ENCODE data around the gene MUC15.
"Not testable (repeated sequence)": the region's sequence is repeated elsewhere in the genome, so short reads cannot be mapped to it uniquely, and the experiment has no call there.

- TF ChIP-seq CTCF (IDR thresholded peaks at IDR 0.05 in 8 of 11, conservative IDR thresholded peaks at IDR 0.05 in 3 of 11); POLR2AphosphoS5 (IDR thresholded peaks at IDR 0.05): not testable (repeated sequence)
These were observed 23.3 kb upstream of the MUC15 start for GRCh38 chr11:26595207-26595865.
